Activated CD8-positive, alpha-beta memory T cell treated with anti-CD3 and anti-CD28 coated beads for 1 hour (primary cell): ENCODE data around the gene DNAJB9.

Source experiments
- DNase-seq, 2 donors: peaks; one replicate each; pipeline ENCODE4 v3.0.0-alpha.2; 2020; ENCODE audit warnings: low read depth in 1 of 2; ENCODE audit errors: extremely low read depth in 1 of 2

Gene DNAJB9

DNA sequence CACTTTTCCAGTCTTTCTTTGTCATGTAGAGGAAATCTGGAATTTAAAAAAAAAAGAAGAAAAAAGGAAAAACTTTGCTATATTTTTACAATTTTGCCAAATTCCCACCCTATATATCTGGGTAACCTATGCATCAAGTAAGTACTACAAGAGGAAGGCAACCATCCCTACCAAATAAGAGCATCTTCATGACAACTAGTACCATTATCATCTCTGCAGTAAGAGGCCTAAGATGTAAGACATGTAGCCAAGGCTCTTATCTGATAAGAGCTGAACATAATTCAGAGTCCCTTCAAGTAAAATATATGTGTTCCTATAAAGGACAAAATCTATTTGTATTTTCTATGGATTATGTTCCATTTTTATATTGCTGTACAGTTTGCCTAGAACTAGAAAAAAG is 3.7 kb upstream of the DNAJB9 start:
- no peak for DNase-seq

DNA sequence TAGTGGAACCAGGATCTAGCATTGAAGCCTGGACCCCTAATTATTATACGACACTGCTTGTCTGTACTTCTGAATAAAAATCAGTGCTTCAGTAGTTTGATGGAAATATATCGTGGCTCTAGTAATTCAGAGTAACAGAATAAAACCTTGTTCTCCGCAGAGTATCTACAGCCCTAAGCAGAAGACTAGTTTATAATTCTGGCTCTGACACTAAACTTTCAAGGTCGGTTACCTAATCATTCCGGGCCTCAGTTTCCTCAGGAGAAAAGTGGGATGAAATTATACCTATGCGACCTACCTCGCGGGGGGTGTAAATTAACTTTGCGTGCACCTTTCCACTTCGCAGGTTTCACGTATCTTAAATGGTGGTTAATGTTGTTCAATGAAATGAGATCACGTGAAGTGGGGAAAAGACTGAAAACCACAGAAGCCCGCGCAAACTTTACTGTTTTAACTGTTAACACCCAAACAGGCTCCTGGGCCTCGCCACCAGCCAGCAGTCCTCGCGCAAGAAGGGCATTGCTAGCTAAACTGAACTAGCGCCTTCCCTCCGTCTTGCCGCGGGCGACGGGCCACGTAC is 783 bp upstream of the DNAJB9 start:
- DNase-seq = peak in 1 of 2 donors; percentile 25

DNA sequence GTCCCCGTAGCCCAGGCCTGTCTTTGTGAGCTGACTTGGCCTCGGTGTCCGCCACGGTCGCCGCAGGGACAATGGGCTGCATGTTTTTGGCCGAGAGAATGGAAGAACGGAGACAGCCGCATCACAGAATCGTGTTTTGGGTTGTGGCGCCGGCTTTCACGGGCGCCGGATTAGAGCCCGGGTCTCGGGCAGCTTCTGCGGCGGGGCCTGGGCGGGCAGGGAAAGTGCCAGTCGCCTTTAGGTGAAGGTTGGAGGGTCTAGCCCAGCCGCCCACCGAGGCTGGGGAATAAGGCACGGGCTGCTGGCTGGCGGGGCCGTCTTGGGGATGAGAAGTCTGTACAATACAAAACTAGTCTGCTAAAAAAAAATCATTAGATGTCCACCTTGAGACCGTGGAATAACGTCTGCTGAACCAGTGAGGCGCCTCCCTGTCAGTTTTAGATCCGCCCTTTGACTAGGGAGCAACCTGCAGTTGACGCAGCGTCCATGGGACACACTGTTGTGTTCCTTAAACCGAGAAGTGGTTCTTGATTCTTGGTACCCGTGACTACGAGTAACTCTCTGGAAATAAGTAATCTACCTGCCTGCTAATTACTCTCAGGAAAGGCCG is 577 bp downstream of the DNAJB9 start:
- peak in 1 of 2 donors; percentile 25 for DNase-seq

DNA sequence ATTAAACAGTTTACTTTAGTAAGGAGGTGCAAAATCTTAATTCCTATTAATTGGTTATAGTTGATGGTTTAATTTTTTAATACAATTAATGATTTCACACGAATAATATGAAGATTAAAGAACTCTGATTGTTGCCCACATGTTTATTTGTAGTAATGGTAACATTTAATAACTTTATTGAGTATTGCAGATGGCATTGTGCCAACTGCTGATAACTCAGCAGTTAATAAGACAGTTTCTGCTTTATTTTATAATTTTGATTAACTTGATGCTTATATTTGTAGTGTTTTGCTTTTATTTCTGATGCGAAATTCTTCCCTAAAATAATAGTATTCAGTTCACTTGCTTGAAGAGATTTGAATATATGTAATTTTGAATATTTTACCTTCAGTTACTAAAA is 2.8 kb downstream of the DNAJB9 start:
- no peak for DNase-seq

DNA sequence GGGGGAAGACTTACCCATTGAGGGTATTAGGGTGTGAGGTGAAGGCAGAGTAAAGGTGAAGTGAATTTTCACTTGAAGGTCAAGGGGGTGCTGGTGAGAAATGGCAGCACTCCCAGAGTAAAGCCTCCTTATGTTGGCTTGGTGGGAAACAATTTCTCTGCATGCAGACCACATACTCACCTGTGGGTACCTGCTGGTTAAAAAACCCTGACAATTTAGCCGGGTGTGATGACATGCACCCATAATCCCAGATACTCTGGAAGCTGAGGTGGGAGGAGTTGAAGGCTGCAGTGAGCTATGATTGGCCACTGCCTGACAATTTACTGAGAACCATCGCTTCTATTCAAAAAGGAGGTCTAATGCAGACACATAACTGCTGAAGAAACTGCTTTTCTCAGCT is 5.5 kb downstream of the DNAJB9 start:
- no peak for DNase-seq

DNA sequence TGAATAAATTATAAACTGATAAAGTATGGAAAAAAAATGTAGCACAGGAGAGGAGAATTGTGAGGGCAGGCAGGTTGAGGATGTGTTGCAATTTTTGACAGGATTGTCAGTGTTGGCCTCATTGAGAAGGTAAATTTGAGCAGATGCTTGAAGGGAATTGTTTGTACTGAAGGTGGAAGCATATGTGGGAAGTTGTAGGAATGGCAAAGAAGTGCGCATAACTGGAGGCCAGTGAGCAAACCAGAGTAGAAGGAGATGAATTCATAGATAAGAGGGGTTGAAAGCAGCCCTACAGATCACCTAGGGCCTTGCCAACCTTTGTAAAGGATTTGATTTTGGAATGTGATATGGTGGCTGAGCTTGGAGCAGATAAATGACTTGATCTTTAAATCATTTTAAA is 6.4 kb downstream of the DNAJB9 start:
- no peak for DNase-seq

DNA sequence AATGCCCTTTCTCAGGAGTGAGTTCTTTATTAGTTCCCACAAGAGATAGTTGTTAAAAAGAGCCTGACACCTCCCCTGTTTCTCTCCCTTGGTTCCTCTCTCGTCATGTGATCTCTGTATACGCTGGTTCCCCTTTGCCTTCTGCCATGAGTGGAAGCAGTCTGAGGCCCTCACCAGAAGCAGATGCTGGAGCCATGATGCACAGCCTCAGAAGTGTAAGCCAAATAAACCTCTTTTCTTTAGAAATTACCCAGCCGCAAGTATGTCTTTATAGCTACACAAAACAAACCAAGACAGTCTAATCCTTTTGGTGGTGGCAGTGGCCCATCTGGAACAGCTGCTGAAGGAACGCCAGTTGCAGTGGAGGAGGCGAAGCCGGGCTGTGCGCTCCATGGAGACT is 9.3 kb downstream of the DNAJB9 start:
- DNase-seq = no peak

DNA sequence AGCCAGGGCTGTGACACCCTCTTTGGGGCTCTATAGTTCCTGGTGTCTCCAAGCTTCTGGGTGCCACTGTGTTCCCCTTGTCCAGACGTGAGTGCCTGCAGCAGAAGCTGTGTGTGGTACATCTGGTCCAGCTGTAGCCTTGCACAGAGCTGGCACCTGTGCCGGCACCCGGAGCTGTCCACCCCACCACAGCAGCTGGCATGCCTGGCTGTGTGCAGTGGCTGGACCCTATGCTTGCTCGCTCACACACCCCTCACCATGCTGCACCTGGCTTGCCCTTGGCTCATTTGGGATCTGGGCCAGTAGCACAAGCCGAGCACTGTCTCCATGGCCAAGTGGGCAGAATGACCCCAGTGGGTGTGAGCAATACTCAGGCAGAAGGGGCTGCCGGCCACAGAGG is 10.6 kb downstream of the DNAJB9 start:
- DNase-seq = no peak

DNA sequence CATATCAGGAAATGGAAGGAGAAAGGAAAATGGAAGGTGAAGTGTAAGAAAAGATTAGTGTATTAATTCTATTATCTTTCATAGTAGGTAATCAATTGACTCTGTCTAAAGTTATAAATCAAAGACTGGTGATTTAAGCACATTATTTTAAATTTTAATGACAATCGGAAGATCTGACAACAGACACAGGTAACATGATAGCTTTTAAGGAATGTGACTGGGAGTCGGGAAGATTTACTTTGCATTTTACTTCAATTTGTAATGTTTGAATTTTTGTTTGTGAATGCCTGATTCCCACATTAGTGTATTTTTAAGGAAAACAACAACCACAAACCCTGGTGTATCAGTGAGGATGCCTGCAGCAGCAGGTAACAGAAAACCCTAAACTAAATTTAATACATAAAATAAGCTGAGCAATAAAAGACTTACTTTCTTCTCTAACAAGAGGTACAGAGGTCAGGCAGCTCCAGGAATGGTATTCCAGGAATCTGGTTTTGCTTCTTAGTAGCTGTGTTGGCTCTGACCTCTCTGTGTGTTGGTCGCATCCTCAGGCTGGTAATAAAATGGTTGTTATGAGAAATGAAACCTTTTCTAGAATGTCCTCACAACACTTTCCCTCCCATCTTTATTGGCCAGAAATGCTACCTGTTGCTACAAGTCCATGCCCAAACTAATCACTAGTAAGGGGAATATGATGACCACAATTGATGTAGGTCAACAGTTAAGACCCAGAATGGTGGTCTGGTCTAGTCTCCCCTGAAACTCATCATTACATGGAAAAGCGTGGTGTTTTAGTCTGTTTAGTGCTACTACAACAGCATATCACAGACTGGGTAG is 12.2 kb downstream of the DNAJB9 start:
- DNase-seq = no peak

DNA sequence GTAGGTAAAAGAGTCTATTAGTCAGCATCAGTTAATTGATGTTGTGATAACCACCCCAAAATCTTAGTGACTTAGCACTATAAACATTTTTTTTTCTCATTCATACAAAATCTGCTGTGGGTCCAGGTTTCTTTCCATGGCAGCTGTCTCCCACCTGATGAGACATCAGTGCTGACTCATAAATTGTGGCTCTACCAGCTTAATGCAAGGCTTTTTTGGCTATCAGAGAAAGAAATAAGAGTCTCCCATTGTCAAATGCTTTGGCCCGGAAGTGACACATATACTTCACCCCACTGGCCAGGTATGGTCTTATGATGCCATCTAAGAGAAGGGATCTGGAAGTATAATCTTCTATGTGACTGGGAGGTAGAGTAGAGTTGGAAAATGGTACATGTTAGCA is 14.5 kb downstream of the DNAJB9 start:
- no peak for DNase-seq

DNA sequence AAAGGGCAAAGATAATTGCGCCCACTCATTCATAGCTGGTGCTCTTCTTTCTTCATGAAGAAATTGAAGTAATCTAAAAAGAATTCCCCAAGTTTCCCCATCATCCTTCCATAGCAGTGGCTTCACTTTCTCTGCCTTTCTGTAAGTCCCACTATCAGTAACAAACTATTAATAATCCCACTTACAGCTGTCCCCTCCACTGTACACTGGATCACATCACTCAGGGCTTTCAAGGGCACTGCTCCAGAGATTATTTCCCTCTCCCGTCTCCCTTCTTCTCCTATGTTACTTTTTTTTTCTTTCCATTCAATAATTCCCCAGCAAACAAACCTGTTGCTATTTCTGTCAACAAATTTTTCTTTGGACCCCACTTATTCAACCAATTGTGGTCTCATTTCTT is 16.2 kb downstream of the DNAJB9 start:
- DNase-seq = no peak

DNA sequence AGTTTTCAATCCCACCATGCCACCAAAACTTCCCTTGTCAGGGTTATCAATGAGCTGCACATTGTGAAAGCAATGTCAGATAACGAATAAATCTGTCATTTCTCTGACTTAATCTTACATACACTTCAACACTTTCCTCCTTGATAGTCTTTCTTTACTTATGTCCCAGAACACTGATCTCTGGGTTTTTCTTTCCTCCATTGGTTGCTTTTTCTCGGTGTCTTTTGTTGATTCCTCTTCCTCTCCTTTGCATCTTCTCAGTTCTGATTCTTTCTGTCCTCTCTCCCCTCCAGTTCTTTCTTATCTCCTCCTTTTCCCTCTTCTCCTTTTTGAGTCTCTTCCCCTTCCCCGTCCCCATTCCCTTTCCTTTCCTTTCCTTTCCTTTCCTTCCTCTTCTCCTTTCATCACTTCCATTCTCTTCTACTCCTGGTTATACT is 16.6 kb downstream of the DNAJB9 start:
- DNase-seq = no peak

DNA sequence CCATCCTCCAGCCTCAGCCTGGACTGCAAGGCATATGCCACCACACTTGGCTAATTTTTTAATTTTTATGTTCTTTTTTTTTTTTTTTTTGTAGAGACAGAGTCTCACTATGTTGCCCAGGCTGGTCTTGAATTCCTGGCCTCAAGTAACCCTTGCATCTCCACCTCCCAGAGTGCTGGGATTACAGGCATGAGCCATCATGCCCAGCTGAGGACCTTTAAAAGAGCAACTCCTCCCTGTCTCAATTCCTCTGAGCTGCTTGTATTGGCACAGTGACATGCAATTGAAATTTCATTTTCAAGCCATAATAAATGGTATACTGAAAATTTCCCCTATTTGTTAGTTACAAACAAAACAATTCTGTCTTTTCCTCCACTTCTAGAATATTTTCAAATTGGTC is 19.5 kb downstream of the DNAJB9 start:
- no peak for DNase-seq

DNA sequence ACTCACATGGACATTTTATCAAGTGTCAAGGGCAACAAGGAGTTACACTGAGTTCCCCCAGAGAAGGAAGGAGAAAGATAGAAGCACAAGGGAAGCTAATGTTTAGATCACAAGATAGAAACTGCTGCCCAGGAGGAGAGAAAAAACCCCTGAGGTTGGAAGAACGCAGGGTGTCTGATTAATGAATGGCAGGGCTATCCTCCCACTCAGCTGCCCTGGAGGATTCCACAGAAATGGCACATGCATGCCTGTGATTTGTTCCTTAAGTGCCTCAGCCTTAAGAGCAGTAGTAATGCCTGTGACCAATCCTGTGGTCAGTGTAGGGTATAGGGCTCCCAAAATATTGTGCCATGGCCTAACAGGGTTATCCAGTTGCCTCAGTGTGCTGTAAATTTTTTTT is 20.2 kb downstream of the DNAJB9 start:
- DNase-seq = no peak

DNA sequence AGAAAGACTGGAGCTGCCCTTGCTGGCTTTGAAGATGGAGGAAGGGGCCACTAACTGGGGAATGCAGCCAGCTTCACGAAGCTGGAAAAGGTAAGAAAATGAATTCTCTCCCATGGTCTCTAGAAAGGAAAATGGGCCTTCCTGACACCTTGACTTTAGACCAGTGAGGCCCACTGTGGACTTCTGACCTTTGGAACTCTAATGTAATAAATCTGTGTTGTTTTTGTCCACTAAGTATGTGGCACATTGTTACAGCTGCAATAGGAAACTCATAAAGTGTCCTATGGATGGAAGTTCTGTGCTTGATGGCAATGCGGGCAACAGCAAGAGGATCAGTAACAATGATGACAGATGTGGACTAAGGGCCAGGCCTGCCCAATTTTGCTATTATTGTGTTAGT is 20.9 kb downstream of the DNAJB9 start:
- DNase-seq = no peak

DNA sequence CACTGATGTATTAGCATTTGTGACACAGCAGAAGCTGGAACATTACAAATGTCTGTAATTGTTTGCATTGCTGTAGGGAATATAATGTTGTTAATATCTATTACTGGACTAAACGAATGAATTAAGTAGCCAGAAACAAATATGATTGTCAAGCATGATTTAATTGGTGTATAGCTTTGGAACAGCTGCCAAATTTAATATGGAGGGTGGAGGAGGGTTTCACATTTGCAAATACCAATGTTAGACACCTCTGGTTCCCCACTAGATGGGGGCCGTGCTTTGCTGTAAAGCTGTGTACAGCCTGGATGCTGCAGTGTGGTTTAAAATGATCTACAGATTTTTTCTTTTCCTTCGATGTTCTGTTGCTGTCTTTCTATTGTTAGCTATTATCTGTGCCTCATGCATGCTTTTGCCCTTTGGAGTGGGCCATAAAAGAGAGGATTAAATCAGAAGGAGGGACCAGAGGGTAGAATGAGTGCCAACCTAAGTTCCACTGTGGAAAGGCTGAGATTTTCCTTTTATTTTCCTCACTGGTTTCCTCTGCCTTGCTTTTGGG is 23.1 kb downstream of the DNAJB9 start:
- DNase-seq = no peak

DNA sequence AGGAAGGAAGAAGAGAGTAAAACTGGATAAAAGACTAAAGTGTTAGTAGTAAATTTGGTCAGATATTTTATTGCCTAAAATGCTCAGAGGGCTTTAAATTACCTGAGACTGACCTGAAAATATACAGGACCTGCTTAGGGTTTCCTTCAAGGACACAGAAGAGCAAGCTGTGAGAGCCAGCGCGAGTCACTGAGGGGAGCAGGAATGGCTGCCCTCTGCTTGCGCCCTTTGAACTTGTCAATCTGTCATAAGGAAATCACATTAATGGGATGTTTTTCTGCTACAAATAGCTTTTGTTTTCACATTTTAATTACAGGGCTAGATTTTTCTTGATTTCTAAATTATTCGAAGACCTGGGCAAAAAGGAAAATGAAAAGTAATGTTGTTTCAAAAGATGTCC is 26.9 kb downstream of the DNAJB9 start:
- DNase-seq = no peak

DNA sequence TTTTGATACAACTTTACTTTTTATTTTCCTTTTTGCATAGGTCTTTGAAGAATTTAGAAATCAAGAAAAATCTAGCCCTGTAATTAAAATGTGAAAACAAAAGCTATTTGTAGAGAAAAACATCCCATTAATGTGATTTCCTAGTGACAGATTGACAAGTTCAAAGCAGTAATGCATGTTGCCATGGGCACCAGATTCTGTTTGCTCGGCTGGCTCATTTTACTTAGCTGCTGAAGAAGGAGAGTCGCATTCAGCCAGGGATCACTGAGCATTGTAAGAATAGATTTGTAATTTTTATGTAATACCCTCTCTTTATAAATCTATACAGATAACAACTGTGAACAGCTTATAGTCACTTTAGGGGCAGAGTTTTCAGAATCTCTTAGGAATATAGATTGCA is 28.5 kb downstream of the DNAJB9 start:
- no peak for DNase-seq

DNA sequence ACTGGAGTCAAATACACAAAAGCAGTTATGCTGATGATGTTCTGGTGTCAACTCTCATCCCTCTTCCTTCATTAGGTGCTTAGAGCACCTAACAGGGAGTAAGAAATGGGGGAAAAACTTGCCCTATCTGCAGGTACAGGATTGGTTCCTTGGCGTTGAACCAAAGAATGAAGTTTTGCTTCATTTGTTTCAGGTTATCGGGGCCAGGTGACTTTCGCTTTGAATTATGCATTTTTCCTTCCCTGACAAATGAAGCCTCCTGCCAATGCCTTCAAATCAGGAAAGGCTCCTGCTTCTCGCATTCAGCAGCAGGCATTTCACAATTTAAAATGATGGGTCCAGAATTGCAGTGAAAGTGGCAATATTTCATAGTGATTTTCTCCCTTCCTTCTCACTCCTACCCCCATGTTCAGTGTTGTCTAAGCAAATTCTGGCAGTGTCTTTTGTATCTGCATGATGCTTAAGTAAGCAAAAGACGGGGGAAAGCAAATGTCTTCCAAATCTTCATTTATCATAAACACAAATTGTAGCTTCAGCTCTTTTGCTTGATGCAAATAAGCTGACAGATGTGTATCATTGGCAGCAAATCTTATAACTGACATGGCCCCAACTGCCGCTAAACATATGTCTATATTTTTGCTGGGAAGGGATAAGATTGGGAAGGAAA is 29.4 kb downstream of the DNAJB9 start:
- no peak for DNase-seq

DNA sequence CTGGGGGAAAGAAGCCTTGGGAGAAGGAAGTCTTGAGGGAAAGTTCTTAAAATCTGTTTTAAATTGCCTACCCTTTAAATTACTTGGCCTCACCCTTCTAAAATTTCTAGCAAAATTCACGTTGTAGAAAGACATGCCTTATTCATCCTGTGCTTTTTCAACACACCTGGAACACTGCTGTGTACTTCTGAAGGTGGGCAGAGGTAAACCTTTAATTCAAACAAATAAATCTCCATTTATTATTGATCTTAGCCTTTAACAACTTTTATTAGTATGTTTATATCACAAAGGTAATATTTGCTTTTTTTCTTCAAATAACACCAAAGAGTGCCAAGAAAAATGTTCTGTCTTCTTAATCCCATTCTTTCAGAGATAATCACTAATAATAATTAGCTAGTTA is 30.7 kb downstream of the DNAJB9 start:
- DNase-seq = no peak

DNA sequence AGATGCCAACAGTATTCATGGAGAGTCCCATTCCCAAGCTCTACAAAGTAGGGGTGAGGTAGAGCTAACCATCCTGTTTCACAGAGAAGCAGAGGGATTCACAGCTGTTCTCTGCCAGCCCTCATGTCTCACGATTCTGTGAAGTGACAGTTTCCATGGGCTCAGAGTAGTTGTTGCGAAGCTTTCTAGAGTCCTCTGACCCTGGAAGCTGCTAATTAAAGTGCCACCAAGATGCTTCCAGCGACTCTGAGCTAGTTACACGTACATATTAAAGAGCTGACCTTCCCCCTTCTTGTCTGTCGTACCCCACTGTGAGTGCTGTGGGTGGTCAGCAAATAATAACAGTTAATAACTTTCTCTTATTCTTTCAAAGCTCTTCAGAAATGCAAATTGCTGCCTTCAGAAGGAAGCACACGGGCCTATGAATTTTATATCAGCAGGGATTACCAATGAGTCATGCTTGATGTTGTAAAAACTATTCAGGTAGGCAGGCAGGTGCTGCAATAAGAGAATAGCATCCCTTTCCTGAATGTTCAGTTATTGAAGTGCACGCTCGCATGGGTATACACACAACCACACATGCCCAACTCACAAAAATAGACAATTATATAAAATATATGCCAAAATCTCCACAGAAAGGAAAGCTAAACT is 34.1 kb downstream of the DNAJB9 start:
- no peak for DNase-seq
